ENCODE results near the gene PRKAR2B. TPM values are rescaled to one million over a fixed set of nuclear protein-coding genes. Genes with fewer than 3 reads are reported as not detected.
"Not testable (repeated sequence)": the region's sequence is repeated elsewhere in the genome, so short reads cannot be mapped to it uniquely, and the experiment has no call there.

PRKAR2B gene
- total RNA-seq, 1 experiment from 2014 or later = 7.7 TPM

DNA sequence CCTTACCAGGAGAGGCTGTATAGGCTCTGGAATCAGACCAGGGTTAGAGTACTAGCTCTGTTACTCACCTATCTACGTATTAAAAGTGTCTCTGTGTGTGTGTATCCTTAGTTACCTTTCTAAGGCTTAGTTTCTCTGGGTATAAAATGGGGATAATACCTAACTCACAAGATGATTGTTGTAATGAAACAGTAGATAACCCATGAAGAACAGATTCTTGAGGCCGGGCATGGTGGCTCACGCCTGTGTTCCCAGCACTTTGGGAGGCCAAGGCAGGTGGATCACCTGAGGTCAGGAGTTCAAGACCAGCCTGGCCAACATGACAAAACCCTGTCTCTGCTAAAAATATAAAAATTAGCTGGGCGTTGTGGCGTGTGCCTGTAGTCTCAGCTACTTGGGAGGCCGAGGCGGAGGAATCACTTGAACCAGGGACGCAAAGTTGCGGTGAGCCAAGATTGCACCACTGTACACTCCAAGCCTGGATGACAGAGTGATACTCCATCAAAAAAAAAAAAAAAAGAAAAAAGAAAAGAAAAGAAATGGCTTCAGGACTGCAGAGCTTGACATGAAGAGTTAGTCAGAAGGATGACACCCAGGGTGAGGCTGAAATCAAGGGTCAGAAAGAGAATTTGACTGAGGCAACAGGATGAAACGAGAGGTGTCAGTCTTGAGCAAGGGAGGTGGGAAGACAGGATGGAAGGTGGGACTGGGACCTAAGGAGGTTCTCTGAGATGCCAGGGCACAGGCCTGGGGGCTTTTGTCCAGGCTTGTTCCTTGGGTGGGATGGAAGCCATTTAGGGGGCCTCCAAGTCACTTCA, 33.4 kb downstream of the PRKAR2B start:
- DNase-seq (ENCODE audit: low read depth) = no peak

- peak; percentile 86 for DNase-seq (ENCODE audit: low read depth)
Observed at GRCh38 chr7:107078517-107078966, 34.0 kb downstream of the PRKAR2B start.

- DNase-seq (ENCODE audit: low read depth) = no peak
Observed at GRCh38 chr7:107079212-107079940, 34.9 kb downstream of the PRKAR2B start.

- DNase-seq (ENCODE audit: low read depth) = peak; percentile 70
Observed at GRCh38 chr7:107080099-107080505, 35.6 kb downstream of the PRKAR2B start.

DNA sequence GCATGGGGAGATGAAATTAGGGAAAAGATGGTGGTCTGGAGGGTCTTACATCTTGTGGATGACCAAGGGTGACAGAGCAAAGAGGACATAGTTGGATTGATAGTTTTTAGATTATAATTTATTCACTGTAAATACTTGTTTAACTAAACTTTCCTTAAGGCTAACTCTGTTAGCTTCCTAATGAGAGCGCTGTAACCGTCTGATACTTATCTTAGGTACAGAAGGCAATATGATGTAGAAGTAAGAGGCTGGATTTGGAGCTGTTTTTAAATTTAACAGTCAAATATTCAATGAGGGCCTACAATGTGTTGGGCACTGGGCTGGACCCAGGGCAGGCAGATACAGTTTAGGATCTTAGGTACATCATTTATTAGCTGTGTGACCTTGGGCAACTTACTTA, 36.0 kb downstream of the PRKAR2B start:
- DNase-seq (ENCODE audit: low read depth) = no peak

- DNase-seq (ENCODE audit: low read depth) = no peak
Observed at GRCh38 chr7:107085180-107085579, 40.7 kb downstream of the PRKAR2B start.

- DNase-seq (ENCODE audit: low read depth) = no peak
Observed at GRCh38 chr7:107089627-107090026, 45.1 kb downstream of the PRKAR2B start.

GRCh38 chr7:107090457-107090856, 46.0 kb downstream of the PRKAR2B start:
- no peak for DNase-seq (ENCODE audit: low read depth)

GRCh38 chr7:107091306-107091705, 46.8 kb downstream of the PRKAR2B start:
- no peak for DNase-seq (ENCODE audit: low read depth)

GRCh38 chr7:107093671-107094070, 49.2 kb downstream of the PRKAR2B start:
- not testable (repeated sequence) for DNase-seq (ENCODE audit: low read depth)

GRCh38 chr7:107099154-107099553, 54.6 kb downstream of the PRKAR2B start:
- not testable (repeated sequence) for DNase-seq (ENCODE audit: low read depth)

DNA sequence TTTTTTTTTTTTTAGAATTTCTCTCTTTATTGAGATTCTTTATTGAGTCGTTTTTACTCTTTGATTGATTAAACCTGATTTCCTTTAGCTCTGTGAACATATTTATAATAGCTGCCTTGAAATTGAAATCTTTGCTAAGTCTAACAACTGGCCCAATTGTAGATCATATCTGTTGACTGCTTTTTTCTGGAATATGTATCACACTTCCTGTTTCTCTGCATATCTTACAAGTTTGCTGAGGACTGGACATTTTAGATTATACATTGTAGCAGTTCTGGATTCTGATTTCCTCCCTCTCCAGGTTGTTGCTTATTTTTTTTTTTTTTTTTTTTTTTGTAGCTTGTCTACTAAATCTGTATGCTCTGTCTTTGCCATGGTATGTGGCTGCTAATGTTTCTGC, 56.3 kb downstream of the PRKAR2B start:
- DNase-seq (ENCODE audit: low read depth) = no peak

DNA sequence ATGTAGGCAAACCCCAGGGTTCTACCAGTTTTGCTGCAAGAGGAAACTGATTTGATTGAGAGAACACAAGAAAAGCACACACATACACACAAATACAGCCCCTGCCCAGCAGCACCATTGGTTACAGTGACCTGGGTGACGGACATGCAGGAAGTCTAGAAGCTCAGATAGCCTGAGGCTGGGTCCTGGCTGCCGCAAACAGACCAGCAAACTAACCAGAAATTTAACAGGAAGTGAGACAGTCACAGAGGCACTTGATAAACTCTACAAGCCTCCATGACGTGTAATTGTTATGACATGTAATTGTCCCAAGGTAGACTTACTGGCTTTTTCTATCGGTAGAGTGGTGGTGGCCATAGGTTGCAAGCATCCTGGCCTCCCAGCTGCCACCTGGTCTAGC, 58.9 kb downstream of the PRKAR2B start:
- DNase-seq (ENCODE audit: low read depth) = peak; percentile 98

GRCh38 chr7:107104801-107105200, 60.3 kb downstream of the PRKAR2B start:
- no peak for DNase-seq (ENCODE audit: low read depth)

- no peak for DNase-seq (ENCODE audit: low read depth)
Observed at GRCh38 chr7:107105591-107106245, 61.2 kb downstream of the PRKAR2B start.

DNA sequence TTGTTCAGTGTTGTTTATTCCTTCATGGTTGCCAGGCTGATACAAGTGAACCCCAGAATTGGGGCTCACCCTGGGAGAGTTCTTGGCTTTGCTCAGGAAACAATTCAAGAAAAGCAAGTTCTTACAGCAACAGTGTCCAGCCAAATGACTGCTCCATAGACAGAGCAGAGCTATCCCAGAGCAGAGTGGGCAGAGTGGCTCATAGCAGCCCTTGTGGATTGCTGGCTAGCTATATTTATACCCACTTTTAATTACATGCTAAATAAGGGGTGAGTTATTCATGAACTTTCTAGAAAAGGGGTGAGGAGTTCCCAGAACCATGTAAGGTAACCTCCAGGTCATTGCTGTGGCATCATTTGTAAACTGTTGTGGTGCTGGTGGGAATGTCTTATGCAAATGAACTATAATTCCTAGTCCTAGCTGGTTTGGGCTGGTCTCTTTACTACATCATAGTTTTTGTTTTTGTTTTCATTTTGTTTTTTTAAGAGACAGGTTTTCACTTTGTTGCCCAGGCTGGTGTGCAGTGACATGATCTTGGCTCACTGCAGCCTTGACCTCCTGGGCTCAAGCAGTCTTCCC, 64.4 kb downstream of the PRKAR2B start:
- DNase-seq (ENCODE audit: low read depth) = peak; percentile 66

DNA sequence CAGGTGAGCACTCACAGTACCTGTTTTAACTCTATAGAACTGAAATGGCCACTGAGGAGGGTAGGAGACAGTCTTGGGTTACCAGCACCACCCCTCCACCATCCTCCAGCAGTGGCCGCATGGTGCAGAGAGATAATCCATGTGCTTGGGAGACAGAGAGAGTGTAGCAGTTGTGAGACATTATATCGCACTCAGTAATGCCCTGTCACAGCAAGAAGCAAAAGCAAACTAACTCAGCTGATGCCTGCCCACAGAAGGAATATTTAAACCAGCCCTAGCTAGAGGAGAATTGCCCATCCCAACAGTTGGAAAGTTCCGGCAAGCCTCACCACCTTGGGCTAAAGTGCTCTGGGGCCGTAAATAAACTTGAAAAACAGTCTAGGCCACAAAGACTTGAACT, 65.5 kb downstream of the PRKAR2B start:
- no peak for DNase-seq (ENCODE audit: low read depth)

DNA sequence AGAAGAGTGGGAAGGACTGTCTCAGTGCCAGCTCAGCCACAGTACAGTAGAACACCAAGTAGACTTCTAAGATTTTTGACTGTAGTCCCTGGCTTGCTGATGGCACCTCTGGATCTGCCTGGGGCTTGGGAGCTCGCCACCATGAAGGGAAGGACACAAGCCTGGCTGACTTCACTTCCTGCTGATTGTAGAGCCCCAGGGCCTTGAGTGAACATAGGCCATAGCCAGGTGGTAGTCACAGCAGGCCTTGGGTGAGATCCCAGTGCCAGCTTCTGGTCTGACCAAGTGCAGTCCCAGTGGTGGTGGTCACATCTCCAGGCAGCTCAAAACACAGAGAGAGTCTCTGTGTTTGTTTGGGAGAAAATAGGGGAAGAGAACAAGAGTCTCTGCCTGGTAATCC, 66.7 kb downstream of the PRKAR2B start:
- peak; percentile 68 for DNase-seq (ENCODE audit: low read depth)

- DNase-seq (ENCODE audit: low read depth) = no peak
Observed at GRCh38 chr7:107113866-107114265, 69.4 kb downstream of the PRKAR2B start.

GRCh38 chr7:107115114-107115513, 70.6 kb downstream of the PRKAR2B start:
- no peak for DNase-seq (ENCODE audit: low read depth)

DNA sequence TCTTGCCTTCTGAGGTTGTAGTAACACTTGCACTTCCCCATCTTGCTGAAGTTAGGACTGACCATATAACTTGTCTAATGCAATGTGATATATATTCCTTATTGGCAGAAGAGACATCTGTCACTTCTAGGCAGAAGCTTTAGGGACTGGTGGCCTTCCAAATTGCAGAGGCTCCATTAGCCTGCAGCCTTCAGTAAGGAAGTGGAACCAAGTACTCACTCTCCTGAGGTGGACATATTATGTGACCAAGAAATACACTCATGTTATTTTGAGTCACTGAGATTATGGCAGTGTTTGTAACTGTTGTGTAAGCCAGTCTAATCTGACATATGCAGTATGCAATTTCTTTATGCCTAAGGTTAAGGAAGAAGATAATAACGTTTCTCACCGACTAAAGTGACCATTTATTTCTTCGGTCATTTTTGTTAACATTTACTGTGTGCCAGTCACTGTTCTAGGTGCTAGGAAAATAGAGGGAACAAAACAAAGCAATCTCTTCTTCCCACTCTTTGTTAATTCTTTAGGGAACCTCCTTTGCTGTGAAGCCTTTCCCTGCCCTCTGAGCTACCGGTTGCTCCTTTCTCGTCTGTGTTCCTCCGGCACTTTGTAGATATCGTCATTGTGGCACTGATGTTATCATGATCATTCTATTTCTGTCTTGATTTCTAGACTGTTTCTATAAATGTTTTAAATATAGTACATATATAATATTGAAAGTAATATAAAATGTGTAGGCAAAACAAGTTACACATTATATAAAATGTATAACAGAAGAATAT, 71.4 kb downstream of the PRKAR2B start:
- no peak for DNase-seq (ENCODE audit: low read depth)

Data from M059J (cell line).